Coronary artery (tissue), 2 donors: ENCODE data around the gene NR5A2.

Source experiments
- DNase-seq: peaks from one replicate; pipeline ENCODE4 v3.0.0-alpha.2; 2017; ENCODE audit warnings: low spot score
- H3K27ac ChIP-seq, 2 donors: fragments of 200-600 bp; sonication (generic); one replicate each; pipeline ENCODE4 v1.5.1; 2016 to 2019
- H3K4me3 ChIP-seq: fragments of 200-600 bp; sonication (generic); 2 replicates; pipeline ENCODE4 v1.5.1; 2016; ENCODE audit warnings: mild to moderate bottlenecking, moderate library complexity
- CTCF ChIP-seq: fragments of 200-600 bp; sonication (generic); IDR thresholded peaks from one replicate; pipeline ENCODE4 v1.5.1; 2019; ENCODE audit warnings: antibody characterized with exemption

Gene NR5A2

GRCh38 chr1:200081151-200081968, 53.9 kb downstream of the NR5A2 start:
- TF ChIP-seq CTCF, result no peak
- no peak for DNase-seq
- H3K27ac ChIP-seq, result no peak overlapping the region
- no peak overlapping the region for H3K4me3 ChIP-seq

GRCh38 chr1:200081969-200082245, 54.4 kb downstream of the NR5A2 start:
- Histone ChIP-seq H3K4me3 (no peak overlapping the region), H3K27ac (no peak overlapping the region)
- DNase-seq, result no peak
- TF ChIP-seq CTCF, result no peak

GRCh38 chr1:200082329-200082728, 54.8 kb downstream of the NR5A2 start:
- H3K27ac ChIP-seq, result no peak overlapping the region
- DNase-seq, result no peak
- TF ChIP-seq CTCF, result no peak
- no peak overlapping the region for H3K4me3 ChIP-seq

GRCh38 chr1:200090252-200091159, 63.0 kb downstream of the NR5A2 start:
- TF ChIP-seq CTCF, result no peak
- DNase-seq, result no peak
- no peak overlapping the region for H3K4me3 ChIP-seq
- H3K27ac ChIP-seq, result no peak overlapping the region

GRCh38 chr1:200095057-200095577, 67.6 kb downstream of the NR5A2 start:
- no peak for TF ChIP-seq CTCF
- Histone ChIP-seq H3K4me3 (no peak overlapping the region), H3K27ac (no peak overlapping the region)
- DNase-seq, result no peak

GRCh38 chr1:200096774-200097173, 69.3 kb downstream of the NR5A2 start:
- no peak for DNase-seq
- H3K4me3 ChIP-seq, result no peak overlapping the region
- no peak overlapping the region for H3K27ac ChIP-seq
- TF ChIP-seq CTCF, result no peak
